ENCODE data around the gene OSBPL1A.

Gene OSBPL1A

GRCh38 chr18:24341361-24341760 lies 56.3 kb downstream of the OSBPL1A start:
- no peak for DNase-seq (ENCODE audit: low read depth, low spot score)

- no peak for DNase-seq (ENCODE audit: low read depth, low spot score)
Measured at GRCh38 chr18:24333084-24333483, 64.5 kb downstream of the OSBPL1A start.

- DNase-seq (ENCODE audit: low read depth, low spot score) = no peak
Measured at GRCh38 chr18:24326211-24326610, 71.4 kb downstream of the OSBPL1A start.

- DNase-seq (ENCODE audit: low read depth, low spot score) = no peak
Measured at GRCh38 chr18:24322584-24323136, 75.0 kb downstream of the OSBPL1A start.

GRCh38 chr18:24321071-24321470 lies 76.6 kb downstream of the OSBPL1A start:
- no peak for DNase-seq (ENCODE audit: low read depth, low spot score)

GRCh38 chr18:24319757-24320156 lies 77.9 kb downstream of the OSBPL1A start:
- no peak for DNase-seq (ENCODE audit: low read depth, low spot score)

GRCh38 chr18:24317370-24317769 lies 80.3 kb downstream of the OSBPL1A start:
- no peak for DNase-seq (ENCODE audit: low read depth, low spot score)

- DNase-seq (ENCODE audit: low read depth, low spot score) = no peak
Measured at GRCh38 chr18:24315170-24315569, 82.5 kb downstream of the OSBPL1A start.

GRCh38 chr18:24306201-24306600 lies 91.4 kb downstream of the OSBPL1A start:
- no peak for DNase-seq (ENCODE audit: low read depth, low spot score)

- DNase-seq (ENCODE audit: low read depth, low spot score) = no peak
Measured at GRCh38 chr18:24300703-24301102, 96.9 kb downstream of the OSBPL1A start.

- DNase-seq (ENCODE audit: low read depth, low spot score) = no peak
Measured at GRCh38 chr18:24296276-24296675, 101.3 kb downstream of the OSBPL1A start.

GRCh38 chr18:24293254-24293653 lies 104.4 kb downstream of the OSBPL1A start:
- DNase-seq (ENCODE audit: low read depth, low spot score) = no peak

GRCh38 chr18:24278591-24278990 lies 119.0 kb downstream of the OSBPL1A start:
- no peak for DNase-seq (ENCODE audit: low read depth, low spot score)

GRCh38 chr18:24277516-24278195 lies 120.0 kb downstream of the OSBPL1A start:
- DNase-seq (ENCODE audit: low read depth, low spot score) = no peak

- no peak for DNase-seq (ENCODE audit: low read depth, low spot score)
Measured at GRCh38 chr18:24276994-24277393, 120.6 kb downstream of the OSBPL1A start.

- DNase-seq (ENCODE audit: low read depth, low spot score) = no peak
Measured at GRCh38 chr18:24274837-24275236, 122.8 kb downstream of the OSBPL1A start.

GRCh38 chr18:24273596-24273995 lies 124.0 kb downstream of the OSBPL1A start:
- no peak for DNase-seq (ENCODE audit: low read depth, low spot score)

GRCh38 chr18:24272229-24272525 lies 125.4 kb downstream of the OSBPL1A start:
- no peak for DNase-seq (ENCODE audit: low read depth, low spot score)

- no peak for DNase-seq (ENCODE audit: low read depth, low spot score)
Measured at GRCh38 chr18:24271381-24272228, 126.0 kb downstream of the OSBPL1A start.

- no peak for DNase-seq (ENCODE audit: low read depth, low spot score)
Measured at GRCh38 chr18:24270937-24271380, 126.7 kb downstream of the OSBPL1A start.

GRCh38 chr18:24270358-24270936 lies 127.2 kb downstream of the OSBPL1A start:
- DNase-seq (ENCODE audit: low read depth, low spot score) = no peak

- DNase-seq (ENCODE audit: low read depth, low spot score) = no peak
Measured at GRCh38 chr18:24268784-24269550, 128.7 kb downstream of the OSBPL1A start.
